ENCODE measurements around the gene LRMDA. TPM values are rescaled to one million over a fixed set of nuclear protein-coding genes. Genes with fewer than 3 reads are reported as not detected.

LRMDA gene
- total RNA-seq, 2 experiments from 2014 or later = not detected

DNA sequence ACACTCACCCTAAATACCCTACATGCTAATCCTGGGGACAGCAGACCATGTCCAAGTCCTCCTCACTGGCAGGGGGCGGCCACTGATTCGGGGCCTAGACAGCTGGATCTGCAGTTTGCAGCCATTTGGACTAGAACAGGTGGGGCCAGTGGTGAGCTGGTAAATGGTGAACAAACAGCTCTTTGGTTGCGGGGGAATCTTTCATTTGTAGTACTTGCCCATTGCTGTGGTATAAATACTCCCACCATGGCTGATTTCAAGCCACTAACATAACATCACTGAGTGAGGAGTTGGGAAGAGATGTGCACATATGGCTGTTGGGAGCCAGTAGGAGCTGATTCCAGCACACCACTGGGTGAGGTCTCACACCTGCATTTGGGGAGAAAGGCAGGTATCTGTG is 43.3 kb upstream of the LRMDA start:
- no peaks in the 10 kb centered on the region for H3K79me2 ChIP-seq (ENCODE audit: insufficient read depth, low read depth, low read length)
- no peak overlapping the region for H3K4me2 ChIP-seq (ENCODE audit: low read length)
- CTCF ChIA-PET (ENCODE audit: unreplicated experiment) = no interaction called here
- no peak for DNase-seq (ENCODE audit: low spot score)
- no peaks in the 10 kb centered on the region for H3K9me3 ChIP-seq (ENCODE audit: low read length)
- no peaks in the 10 kb centered on the region for H3K4me1 ChIP-seq (ENCODE audit: insufficient read depth, low read length, poor library complexity, severe bottlenecking)
- H3K9me2 ChIP-seq (ENCODE audit: insufficient read depth, low read length) = no peaks in the 10 kb centered on the region
- no peak overlapping the region for H2AFZ ChIP-seq (ENCODE audit: low read length)
- no peaks in the 10 kb centered on the region for H4K20me1 ChIP-seq (ENCODE audit: insufficient read depth, low read length)
- intact Hi-C loops (cut with micrococcal nuclease; ENCODE audit: unreplicated experiment) = no loop called here
- no peak overlapping the region for H3K27ac ChIP-seq (ENCODE audit: low read depth, low read length, poor library complexity, severe bottlenecking)
- TF ChIP-seq EZH2phosphoT487 (IDR thresholded peaks at IDR 0.05; ENCODE audit: borderline replicate concordance, low read depth, low read length) = no peak
- TF ChIP-seq, protein P1, sequence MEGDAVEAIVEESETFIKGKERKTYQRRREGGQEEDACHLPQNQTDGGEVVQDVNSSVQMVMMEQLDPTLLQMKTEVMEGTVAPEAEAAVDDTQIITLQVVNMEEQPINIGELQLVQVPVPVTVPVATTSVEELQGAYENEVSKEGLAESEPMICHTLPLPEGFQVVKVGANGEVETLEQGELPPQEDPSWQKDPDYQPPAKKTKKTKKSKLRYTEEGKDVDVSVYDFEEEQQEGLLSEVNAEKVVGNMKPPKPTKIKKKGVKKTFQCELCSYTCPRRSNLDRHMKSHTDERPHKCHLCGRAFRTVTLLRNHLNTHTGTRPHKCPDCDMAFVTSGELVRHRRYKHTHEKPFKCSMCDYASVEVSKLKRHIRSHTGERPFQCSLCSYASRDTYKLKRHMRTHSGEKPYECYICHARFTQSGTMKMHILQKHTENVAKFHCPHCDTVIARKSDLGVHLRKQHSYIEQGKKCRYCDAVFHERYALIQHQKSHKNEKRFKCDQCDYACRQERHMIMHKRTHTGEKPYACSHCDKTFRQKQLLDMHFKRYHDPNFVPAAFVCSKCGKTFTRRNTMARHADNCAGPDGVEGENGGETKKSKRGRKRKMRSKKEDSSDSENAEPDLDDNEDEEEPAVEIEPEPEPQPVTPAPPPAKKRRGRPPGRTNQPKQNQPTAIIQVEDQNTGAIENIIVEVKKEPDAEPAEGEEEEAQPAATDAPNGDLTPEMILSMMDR (conservative IDR thresholded peaks at IDR 0.05; ENCODE audit: low read length) = no peak
- no peak overlapping the region for H3K4me3 ChIP-seq (ENCODE audit: low read depth, low read length, poor library complexity, severe bottlenecking)
- no peaks in the 10 kb centered on the region for H3K36me3 ChIP-seq (ENCODE audit: insufficient read depth, low read length)
- no TSS peak for BruUV-seq (replicated peaks)
- POLR2A ChIA-PET = no interaction called here

DNA sequence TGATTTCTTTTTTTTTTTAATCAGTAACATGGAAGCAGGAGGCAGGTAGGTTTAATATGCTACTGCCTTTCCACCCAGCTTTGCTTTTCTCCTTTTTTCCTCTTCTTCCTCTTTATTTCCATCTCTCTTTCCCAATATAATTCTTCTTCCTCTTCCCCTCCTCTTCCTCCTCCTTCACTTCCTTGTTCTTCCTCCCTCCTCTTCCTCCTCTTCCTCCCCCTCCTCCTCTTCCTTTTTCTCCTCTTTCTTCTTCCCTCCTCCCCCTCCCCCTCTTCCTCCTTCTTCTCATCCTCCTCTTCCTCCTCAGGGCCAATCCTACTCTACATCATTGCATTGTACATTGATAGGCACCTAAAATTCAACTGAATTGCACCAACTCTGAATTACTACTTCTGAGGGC is 41.2 kb upstream of the LRMDA start:
- POLR2A ChIA-PET = no interaction called here
- TF ChIP-seq, protein P1 (conservative IDR thresholded peaks at IDR 0.05; ENCODE audit: low read length) = no peak
- no peak for TF ChIP-seq EZH2phosphoT487 (IDR thresholded peaks at IDR 0.05; ENCODE audit: borderline replicate concordance, low read depth, low read length)
- Histone ChIP-seq H4K20me1 (ENCODE audit: insufficient read depth, low read length) (no peaks in the 10 kb centered on the region), H3K36me3 (ENCODE audit: insufficient read depth, low read length) (no peaks in the 10 kb centered on the region), H3K9me2 (ENCODE audit: insufficient read depth, low read length) (no peaks in the 10 kb centered on the region), H3K27ac (ENCODE audit: low read depth, low read length, poor library complexity, severe bottlenecking) (no peak overlapping the region), H3K9me3 (ENCODE audit: low read length) (no peaks in the 10 kb centered on the region), H2AFZ (ENCODE audit: low read length) (no peak overlapping the region), H3K79me2 (ENCODE audit: insufficient read depth, low read depth, low read length) (no peaks in the 10 kb centered on the region), H3K4me2 (ENCODE audit: low read length) (no peak overlapping the region), H3K4me3 (ENCODE audit: low read depth, low read length, poor library complexity, severe bottlenecking) (no peak overlapping the region), H3K4me1 (ENCODE audit: insufficient read depth, low read length, poor library complexity, severe bottlenecking) (no peaks in the 10 kb centered on the region)
- intact Hi-C loops (cut with micrococcal nuclease; ENCODE audit: unreplicated experiment) = no loop called here
- BruUV-seq (replicated peaks) = no TSS peak
- CTCF ChIA-PET (ENCODE audit: unreplicated experiment) = no interaction called here
- DNase-seq (ENCODE audit: low spot score) = no peak

- no peak overlapping the region for H3K4me2 ChIP-seq (ENCODE audit: low read length)
- intact Hi-C loops (cut with micrococcal nuclease; ENCODE audit: unreplicated experiment) = no loop called here
- no peaks in the 10 kb centered on the region for H3K36me3 ChIP-seq (ENCODE audit: insufficient read depth, low read length)
- H3K9me3 ChIP-seq (ENCODE audit: low read length) = no peaks in the 10 kb centered on the region
- no peaks in the 10 kb centered on the region for H3K4me1 ChIP-seq (ENCODE audit: insufficient read depth, low read length, poor library complexity, severe bottlenecking)
- no peak for DNase-seq (ENCODE audit: low spot score)
- H4K20me1 ChIP-seq (ENCODE audit: insufficient read depth, low read length) = no peaks in the 10 kb centered on the region
- CTCF ChIA-PET (ENCODE audit: unreplicated experiment) = interaction anchor here (0.5 kb wide), 1 partner anchor 75 kb away, joined by 3 read pairs; no protein-coding TSS in a partner anchor
- no peak overlapping the region for H2AFZ ChIP-seq (ENCODE audit: low read length)
- H3K9me2 ChIP-seq (ENCODE audit: insufficient read depth, low read length) = no peaks in the 10 kb centered on the region
- POLR2A ChIA-PET = interaction anchor here (0.5 kb wide), 1 partner anchor 813 kb away, joined by 3 read pairs; no protein-coding TSS in a partner anchor
- no peak overlapping the region for H3K27ac ChIP-seq (ENCODE audit: low read depth, low read length, poor library complexity, severe bottlenecking)
- BruUV-seq (replicated peaks) = no TSS peak
- no peak for TF ChIP-seq EZH2phosphoT487 (IDR thresholded peaks at IDR 0.05; ENCODE audit: borderline replicate concordance, low read depth, low read length)
- TF ChIP-seq, protein P1 (conservative IDR thresholded peaks at IDR 0.05; ENCODE audit: low read length) = no peak
- no peaks in the 10 kb centered on the region for H3K79me2 ChIP-seq (ENCODE audit: insufficient read depth, low read depth, low read length)
- no peak overlapping the region for H3K4me3 ChIP-seq (ENCODE audit: low read depth, low read length, poor library complexity, severe bottlenecking)
These were observed 39.2 kb upstream of the LRMDA start for GRCh38 chr10:75392271-75392670.

All from OCI-LY7 (cell line).